ENCODE measurements around the gene EYS. TPM values are rescaled to one million over a fixed set of nuclear protein-coding genes. Genes with fewer than 3 reads are reported as not detected.

Gene EYS
- total RNA-seq, 1 experiment from 2014 or later, result not detected

DNA sequence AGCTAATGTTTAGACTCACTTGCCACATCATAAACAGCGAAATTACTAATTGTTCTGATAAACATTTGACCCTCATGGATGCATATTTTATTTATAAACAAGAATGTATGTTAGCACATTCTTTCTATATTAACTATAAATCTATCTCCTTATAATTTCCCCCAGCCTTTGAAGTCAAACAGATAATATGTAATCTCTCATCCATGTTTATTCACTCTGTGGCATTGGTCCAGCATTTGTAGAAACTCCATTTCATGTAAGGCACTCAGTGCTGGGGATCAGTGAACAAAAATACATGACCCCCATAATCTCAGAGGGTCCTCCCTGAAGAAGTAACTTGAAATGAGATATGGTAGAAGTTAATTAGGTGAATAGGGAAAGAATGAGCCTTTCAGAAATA lies 856.9 kb downstream of the EYS start:
- ChIA-PET POLR2A (no interaction called here), CTCF (no interaction called here)
- H3K4me3 ChIP-seq (ENCODE audit: low read depth, low read length), result no peak overlapping the region
- H3K27me3 Mint-ChIP-seq (ENCODE audit: insufficient read depth, unreplicated experiment), result no peaks in the 10 kb centered on the region
- H3K9me3 ChIP-seq, result no peaks in the 10 kb centered on the region
- no peaks in the 10 kb centered on the region for H3K27me3 ChIP-seq (replicated peaks; ENCODE audit: control insufficient read depth, insufficient read depth, low read length)
- no peak overlapping the region for H3K27ac Mint-ChIP-seq (ENCODE audit: unreplicated experiment)
- TF ChIP-seq, protein P1, sequence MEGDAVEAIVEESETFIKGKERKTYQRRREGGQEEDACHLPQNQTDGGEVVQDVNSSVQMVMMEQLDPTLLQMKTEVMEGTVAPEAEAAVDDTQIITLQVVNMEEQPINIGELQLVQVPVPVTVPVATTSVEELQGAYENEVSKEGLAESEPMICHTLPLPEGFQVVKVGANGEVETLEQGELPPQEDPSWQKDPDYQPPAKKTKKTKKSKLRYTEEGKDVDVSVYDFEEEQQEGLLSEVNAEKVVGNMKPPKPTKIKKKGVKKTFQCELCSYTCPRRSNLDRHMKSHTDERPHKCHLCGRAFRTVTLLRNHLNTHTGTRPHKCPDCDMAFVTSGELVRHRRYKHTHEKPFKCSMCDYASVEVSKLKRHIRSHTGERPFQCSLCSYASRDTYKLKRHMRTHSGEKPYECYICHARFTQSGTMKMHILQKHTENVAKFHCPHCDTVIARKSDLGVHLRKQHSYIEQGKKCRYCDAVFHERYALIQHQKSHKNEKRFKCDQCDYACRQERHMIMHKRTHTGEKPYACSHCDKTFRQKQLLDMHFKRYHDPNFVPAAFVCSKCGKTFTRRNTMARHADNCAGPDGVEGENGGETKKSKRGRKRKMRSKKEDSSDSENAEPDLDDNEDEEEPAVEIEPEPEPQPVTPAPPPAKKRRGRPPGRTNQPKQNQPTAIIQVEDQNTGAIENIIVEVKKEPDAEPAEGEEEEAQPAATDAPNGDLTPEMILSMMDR (IDR thresholded peaks at IDR 0.05; ENCODE audit: insufficient read depth in 1 of 2, low read depth in 1 of 2, low read length in 1 of 2, severe bottlenecking in 1 of 2, unreplicated experiment in 1 of 2), result no peak
- no peaks in the 10 kb centered on the region for H3K36me3 ChIP-seq (ENCODE audit: control insufficient read depth, insufficient read depth, low read length)
- H3K36me3 Mint-ChIP-seq (ENCODE audit: insufficient read depth, unreplicated experiment), result no peaks in the 10 kb centered on the region
- H3K9me3 Mint-ChIP-seq (ENCODE audit: unreplicated experiment), result no peaks in the 10 kb centered on the region
- no peaks in the 10 kb centered on the region for H3K4me1 ChIP-seq
- intact Hi-C loops (cut with micrococcal nuclease; ENCODE audit: unreplicated experiment), result no loop called here
- BruUV-seq (replicated peaks), result no TSS peak
- DNase-seq, result no peak
- no peaks in the 10 kb centered on the region for H3K4me1 Mint-ChIP-seq (ENCODE audit: low read depth, unreplicated experiment)
- H3K4me3 Mint-ChIP-seq (ENCODE audit: unreplicated experiment), result no peak overlapping the region

DNA sequence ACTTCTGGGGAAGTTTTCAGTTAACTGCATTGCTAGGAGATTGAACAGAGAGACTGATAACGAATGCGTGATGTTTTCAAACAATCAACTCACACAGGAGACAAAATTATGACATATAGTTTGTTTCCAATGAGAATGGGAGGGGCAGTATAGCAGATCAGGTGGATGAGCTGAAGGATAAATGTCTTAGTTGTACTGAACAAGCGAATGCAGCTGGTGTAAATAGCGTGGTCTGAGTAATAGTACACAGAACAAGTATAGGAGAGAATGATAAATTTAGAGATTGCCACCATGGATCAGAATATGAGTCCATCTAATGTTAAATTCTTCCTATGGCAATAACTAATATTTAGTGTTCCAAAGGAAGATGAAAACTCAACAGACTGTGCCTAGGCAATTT lies 858.6 kb downstream of the EYS start:
- Mint-ChIP-seq H3K9me3 (ENCODE audit: unreplicated experiment) (no peaks in the 10 kb centered on the region), H3K27ac (ENCODE audit: unreplicated experiment) (no peak overlapping the region), H3K27me3 (ENCODE audit: insufficient read depth, unreplicated experiment) (no peaks in the 10 kb centered on the region), H3K4me3 (ENCODE audit: unreplicated experiment) (no peak overlapping the region), H3K36me3 (ENCODE audit: insufficient read depth, unreplicated experiment) (no peaks in the 10 kb centered on the region), H3K4me1 (ENCODE audit: low read depth, unreplicated experiment) (no peaks in the 10 kb centered on the region)
- intact Hi-C loops (cut with micrococcal nuclease; ENCODE audit: unreplicated experiment), result no loop called here
- BruUV-seq (replicated peaks), result no TSS peak
- DNase-seq, result no peak
- CTCF ChIA-PET, result no interaction called here
- TF ChIP-seq, protein P1 (IDR thresholded peaks at IDR 0.05; ENCODE audit: insufficient read depth in 1 of 2, low read depth in 1 of 2, low read length in 1 of 2, severe bottlenecking in 1 of 2, unreplicated experiment in 1 of 2), result no peak
- POLR2A ChIA-PET, result no interaction called here
- Histone ChIP-seq H3K4me3 (ENCODE audit: low read depth, low read length) (no peak overlapping the region), H3K4me1 (no peaks in the 10 kb centered on the region), H3K9me3 (no peaks in the 10 kb centered on the region), H3K27me3 (replicated peaks; ENCODE audit: control insufficient read depth, insufficient read depth, low read length) (no peaks in the 10 kb centered on the region), H3K36me3 (ENCODE audit: control insufficient read depth, insufficient read depth, low read length) (no peaks in the 10 kb centered on the region)

- H3K4me1 Mint-ChIP-seq (ENCODE audit: low read depth, unreplicated experiment), result no peaks in the 10 kb centered on the region
- no peak overlapping the region for H3K27ac Mint-ChIP-seq (ENCODE audit: unreplicated experiment)
- TF ChIP-seq, protein P1 (IDR thresholded peaks at IDR 0.05; ENCODE audit: insufficient read depth in 1 of 2, low read depth in 1 of 2, low read length in 1 of 2, severe bottlenecking in 1 of 2, unreplicated experiment in 1 of 2), result no peak
- Histone ChIP-seq H3K4me3 (ENCODE audit: low read depth, low read length) (no peak overlapping the region), H3K9me3 (no peaks in the 10 kb centered on the region), H3K36me3 (ENCODE audit: control insufficient read depth, insufficient read depth, low read length) (no peaks in the 10 kb centered on the region), H3K27me3 (replicated peaks; ENCODE audit: control insufficient read depth, insufficient read depth, low read length) (no peaks in the 10 kb centered on the region), H3K4me1 (no peaks in the 10 kb centered on the region)
- intact Hi-C loops (cut with micrococcal nuclease; ENCODE audit: unreplicated experiment), result no loop called here
- H3K4me3 Mint-ChIP-seq (ENCODE audit: unreplicated experiment), result no peak overlapping the region
- no peak for DNase-seq
- no peaks in the 10 kb centered on the region for H3K27me3 Mint-ChIP-seq (ENCODE audit: insufficient read depth, unreplicated experiment)
- ChIA-PET CTCF (no interaction called here), POLR2A (no interaction called here)
- H3K36me3 Mint-ChIP-seq (ENCODE audit: insufficient read depth, unreplicated experiment), result no peaks in the 10 kb centered on the region
- BruUV-seq (replicated peaks), result no TSS peak
- no peaks in the 10 kb centered on the region for H3K9me3 Mint-ChIP-seq (ENCODE audit: unreplicated experiment)
Observed at GRCh38 chr6:64847396-64847795, 859.6 kb downstream of the EYS start.

Data from Caco-2 (cell line).